H1 (cell line): ENCODE measurements around the gene PRTG. TPM values are rescaled to one million over a fixed set of nuclear protein-coding genes. Genes with fewer than 3 reads are reported as not detected.
A peak's percentile ranks its signal among the peaks of the same experiment; 100 is the strongest.

Experiments
- CTCF ChIA-PET: fragments of 300-600 bp; sonication (Branson Sonifier 250); formaldehyde crosslinking; loops from one replicate; lab custom pipeline; 2021; ENCODE audit not compliant: partially characterized antibody; lab: Charles Lee
- POLR2A ChIA-PET: fragments of 300-600 bp; sonication (Branson Sonifier 250); formaldehyde crosslinking; loops from one replicate; lab custom pipeline; 2021; ENCODE audit warnings: inconsistent platforms; ENCODE audit not compliant: partially characterized antibody; lab: Charles Lee
- DNase-seq, 2 experiments: peaks; one replicate each; pipeline versions ENCODE4 v3.0.0 to v3.0.0-alpha.2; 2010 to 2022; ENCODE audit warnings: low spot score in 2 of 2, low read depth in 1 of 2, mixed read lengths in 1 of 2
- FAIRE-seq: peaks from 2 replicates; lab custom pipeline; 2011; peaks lifted over from hg19 to GRCh38; lab: Jason Lieb, UNC
- H2AFZ ChIP-seq: 2 replicates; pipeline ENCODE4 v1.8.1; 2012; ENCODE audit warnings: low read length, inconsistent platforms
- H2AK5ac ChIP-seq: 2 replicates; pipeline ENCODE4 v1.6.1; 2013; ENCODE audit warnings: low read depth, low read length
- H2BK120ac ChIP-seq: replicated peaks from 2 replicates; pipeline ENCODE3; 2013; ENCODE audit warnings: low read depth, low read length, inconsistent platforms
- H2BK12ac ChIP-seq: 2 replicates; pipeline ENCODE4 v1.6.1; 2013; ENCODE audit warnings: low read depth, low read length
- H2BK15ac ChIP-seq: 2 replicates; pipeline ENCODE4 v1.6.1; 2013; ENCODE audit warnings: low read length
- H2BK20ac ChIP-seq: 2 replicates; pipeline ENCODE4 v1.6.1; 2013; ENCODE audit warnings: low read length
- H2BK5ac ChIP-seq: 2 replicates; pipeline ENCODE4 v1.6.1; 2013; ENCODE audit warnings: low read depth, low read length
- H3K14ac ChIP-seq: 2 replicates; pipeline ENCODE4 v1.6.1; 2013; ENCODE audit warnings: inconsistent platforms; ENCODE audit not compliant: insufficient read length
- H3K18ac ChIP-seq: 2 replicates; pipeline ENCODE4 v1.6.1; 2013; ENCODE audit warnings: low read length; ENCODE audit errors: extremely low read depth
- H3K23ac ChIP-seq: 2 replicates; pipeline ENCODE4 v1.6.1; 2013; ENCODE audit warnings: inconsistent platforms; ENCODE audit not compliant: insufficient read length
- H3K23me2 ChIP-seq: 2 replicates; pipeline ENCODE4 v1.6.1; 2013; ENCODE audit warnings: low read depth, low read length
- H3K27ac ChIP-seq: 2 replicates; pipeline ENCODE4 v1.6.1; 2011; ENCODE audit warnings: low read depth, low read length, inconsistent platforms
- H3K27me3 ChIP-seq, 4 experiments: replicated peaks in 1 of 4; 1 replicate in 1 of 4; 2 replicates in 3 of 4; pipeline versions ENCODE4 v1.6.1 to v1.8.1; 2011 to 2013; ENCODE audit warnings: low read length in 3 of 4, mild to moderate bottlenecking in 3 of 4, inconsistent platforms in 2 of 4, mixed read lengths in 2 of 4, moderate library complexity in 1 of 4; ENCODE audit not compliant: control insufficient read depth in 3 of 4, insufficient read depth in 3 of 4; ENCODE audit errors: extremely low read depth in 1 of 4
- H3K36me3 ChIP-seq, 4 experiments: 2 replicates each; pipeline versions ENCODE4 v1.6.1 to v1.8.1; 2011 to 2013; ENCODE audit warnings: mild to moderate bottlenecking in 4 of 4, low read length in 3 of 4, moderate library complexity in 2 of 4, control low read depth in 1 of 4, inconsistent platforms in 1 of 4; ENCODE audit not compliant: insufficient read depth in 4 of 4, control insufficient read depth in 2 of 4
- H3K4ac ChIP-seq: replicated peaks from 2 replicates; pipeline ENCODE3; 2013; ENCODE audit warnings: low read length, low read depth, mixed read lengths, inconsistent platforms; ENCODE audit not compliant: insufficient read length
- H3K4me1 ChIP-seq, 4 experiments: replicated peaks in 1 of 4; 1 replicate in 1 of 4; 2 replicates in 3 of 4; pipeline versions ENCODE4 v1.6.1 to v1.8.1; 2011 to 2013; ENCODE audit warnings: low read length in 3 of 4, inconsistent platforms in 2 of 4, mixed read lengths in 1 of 4; ENCODE audit not compliant: insufficient read depth in 4 of 4, control insufficient read depth in 3 of 4
- H3K4me2 ChIP-seq, 2 experiments: 2 replicates each; pipeline versions ENCODE4 v1.6.1 to v1.8.1; 2011 to 2013; ENCODE audit warnings: low read depth in 2 of 2, low read length in 2 of 2, control low read depth in 1 of 2, inconsistent platforms in 1 of 2, mild to moderate bottlenecking in 1 of 2; ENCODE audit not compliant: insufficient read depth in 1 of 2
- H3K4me3 ChIP-seq, 4 experiments: fragments of 200-600, 300-600 bp in 1 of 4; sonication (generic), shearing (Covaris generic), sonication (Bioruptor Twin) in 1 of 4; 2 replicates each; pipeline versions ENCODE4 v1.5.1 to v1.8.1; 2011 to 2016; ENCODE audit warnings: low read length in 4 of 4, low read depth in 3 of 4, control low read depth in 2 of 4, inconsistent platforms in 2 of 4, mild to moderate bottlenecking in 2 of 4, mixed read lengths in 1 of 4, moderate library complexity in 1 of 4; ENCODE audit not compliant: insufficient read depth in 2 of 4; ENCODE audit errors: extremely low read depth in 1 of 4
- H3K56ac ChIP-seq: replicated peaks from 2 replicates; pipeline ENCODE3; 2013; ENCODE audit warnings: low read depth, mild to moderate bottlenecking, mixed read lengths, low read length, inconsistent platforms; ENCODE audit not compliant: insufficient read length
- H3K79me1 ChIP-seq: 2 replicates; pipeline ENCODE4 v1.6.1; 2013; ENCODE audit warnings: low read depth, low read length, control low read depth
- H3K79me2 ChIP-seq, 2 experiments: 2 replicates each; pipeline versions ENCODE4 v1.6.1 to v1.8.1; 2012 to 2013; ENCODE audit warnings: low read length in 2 of 2, mild to moderate bottlenecking in 2 of 2, inconsistent platforms in 1 of 2; ENCODE audit not compliant: insufficient read depth in 2 of 2, control insufficient read depth in 1 of 2
- H3K9ac ChIP-seq, 4 experiments: replicated peaks in 1 of 4; 1 replicate in 1 of 4; 2 replicates in 3 of 4; pipeline versions ENCODE4 v1.6.1 to v1.8.1; 2011 to 2013; ENCODE audit warnings: low read depth in 3 of 4, low read length in 3 of 4, control low read depth in 2 of 4, mild to moderate bottlenecking in 2 of 4, moderate library complexity in 2 of 4, inconsistent platforms in 1 of 4; ENCODE audit errors: extremely low read depth in 1 of 4
- H3K9me3 ChIP-seq, 2 experiments: 2 replicates each; pipeline versions ENCODE4 v1.6.1 to v1.8.1; 2012 to 2013; ENCODE audit warnings: mild to moderate bottlenecking in 2 of 2, moderate library complexity in 2 of 2, control low read depth in 1 of 2, inconsistent platforms in 1 of 2, low read depth in 1 of 2, low read length in 1 of 2, mixed read lengths in 1 of 2; ENCODE audit not compliant: insufficient read depth in 2 of 2
- H4K20me1 ChIP-seq, 2 experiments: replicated peaks in 1 of 2; 2 replicates each; pipeline versions ENCODE3 to v1.8.1; 2011 to 2013; ENCODE audit warnings: inconsistent platforms in 2 of 2, low read length in 2 of 2, mild to moderate bottlenecking in 1 of 2; ENCODE audit not compliant: insufficient read depth in 2 of 2, control insufficient read depth in 1 of 2
- H4K5ac ChIP-seq: 2 replicates; pipeline ENCODE4 v1.6.1; 2013; ENCODE audit warnings: low read length, low read depth, mixed read lengths, inconsistent platforms; ENCODE audit not compliant: insufficient read length
- H4K8ac ChIP-seq: 2 replicates; pipeline ENCODE4 v1.8.0; 2013; ENCODE audit warnings: mild to moderate bottlenecking, moderate library complexity, low read length, inconsistent platforms; ENCODE audit not compliant: insufficient read depth; ENCODE audit errors: extremely low read depth
- H4K91ac ChIP-seq: replicated peaks from 2 replicates; pipeline ENCODE3; 2013; ENCODE audit warnings: low read length, mixed read lengths, inconsistent platforms; ENCODE audit not compliant: insufficient read length
- FOSL1 ChIP-seq: IDR thresholded peaks from 2 replicates; pipeline ENCODE4 v1.6.1; 2011; ENCODE audit warnings: mild to moderate bottlenecking, low read depth, low read length, moderate library complexity; ENCODE audit not compliant: insufficient read depth
- RNF2 ChIP-seq: fragments of 200-900, 300-1000 bp; sonication (generic); IDR thresholded peaks from 2 replicates; pipeline ENCODE4 v1.7.1; 2016; ENCODE audit warnings: borderline replicate concordance, low read depth, mild to moderate bottlenecking, antibody characterized with exemption, low read length; ENCODE audit not compliant: poor library complexity, severe bottlenecking; ENCODE audit errors: missing control alignments
- YY1 ChIP-seq: IDR thresholded peaks from 2 replicates; pipeline ENCODE4 v1.6.1; 2011; ENCODE audit warnings: low read depth, mild to moderate bottlenecking, low read length
- WGBS, 2 experiments: shearing (Covaris generic) in 1 of 2; methylation state at CpG; one replicate each; pipeline versions ENCODE4 v1.1.6 to v1.1.7; 2013 to 2015; ENCODE audit warnings: low lambda C conversion rate in 2 of 2, mixed read lengths in 2 of 2, inconsistent platforms in 1 of 2, low coverage in 1 of 2, missing lambda C conversion rate in 1 of 2; ENCODE audit not compliant: insufficient replicate concordance in 2 of 2, insufficient coverage in 1 of 2, insufficient read length in 1 of 2; ENCODE audit errors: extremely low coverage in 1 of 2, missing lambda C conversion rate in 1 of 2; 5-methylcytosine and 5-hydroxymethylcytosine counted together
- polyA plus RNA-seq, 7 experiments: library from polyadenylated mRNA; depleted of rRNA in 3 of 7; stranded (reverse) in 5 of 7; unstranded in 2 of 7; fragments of >200 nt in 5 of 7; fragments of 200-250 nt in 2 of 7; gene quantifications; 1 replicate in 5 of 7; 2 replicates in 1 of 7; 4 replicates in 1 of 7; pipeline versions ENCODE4 v1.2.1 to v1.2.3, GENCODE V29; 2011 to 2013; ENCODE audit warnings: missing spikeins in 2 of 7, mixed read lengths in 2 of 7
- total RNA-seq: library from RNA; stranded (reverse); fragmentation: NEBNext Ultra II Directional; extraction: Animal tissue kit (Norgen Biotek cat#: 25700); gene quantifications from 2 replicates; pipeline ENCODE4 v1.2.1, GENCODE V29; 2021

PRTG gene
- total and polyA plus RNA-seq, 2 of the 8 experiments (the other 6 are each of a cell fraction or from before 2014, with no cell fraction given), result 3.1 to 3.2 TPM

- no peak overlapping the region for H2BK20ac ChIP-seq
- peaks cover 0 to 5% (median 2%) of the 10 kb centered on the region in 4 experiments; a peak in 4 of 7 replicates for H3K4me1 ChIP-seq
- 14% methylated on average over 21 of the region's 21 CpGs; no CpG with 5 or more reads in 1 of the 2 experiments for WGBS, 2 experiments
- H3K23ac ChIP-seq, result no peak overlapping the region
- no peak overlapping the region for H2AFZ ChIP-seq
- no peaks in the 10 kb centered on the region for H3K79me1 ChIP-seq
- CTCF ChIA-PET, result interaction anchor here (0.6 to 2.1 kb wide), 3 partner anchors 15 to 91 kb away, joined by 3 to 4 read pairs (median 4); no protein-coding TSS in a partner anchor
- H4K5ac ChIP-seq, result no peak overlapping the region
- no peak overlapping the region for H2BK120ac ChIP-seq
- H3K18ac ChIP-seq, result no peak overlapping the region
- TF ChIP-seq YY1, result 0 out of 2 replicates have a peak, but pooled peaks have one; percentile 30
- TF ChIP-seq FOSL1, result no peak
- peak; percentile 61 for TF ChIP-seq RNF2
- no peaks in the 10 kb centered on the region for H3K79me2 ChIP-seq
- peak overlapping the region; percentile 57 to 89 for H3K4me2 ChIP-seq
- FAIRE-seq, result no peak
- no peak overlapping the region for H3K56ac ChIP-seq
- DNase-seq, result no peak
- no peak overlapping the region for H2BK15ac ChIP-seq
- no peak overlapping the region for H3K9ac ChIP-seq
- no peak overlapping the region for H3K14ac ChIP-seq
- H3K27ac ChIP-seq, result no peak overlapping the region
- no peak overlapping the region for H2BK12ac ChIP-seq
- peak overlapping the region; percentile 34 to 78 (median 52); a peak in 4 of 8 replicates for H3K4me3 ChIP-seq
- POLR2A ChIA-PET, result no interaction called here
- H2BK5ac ChIP-seq, result no peak overlapping the region
- H3K9me3 ChIP-seq, result no peaks in the 10 kb centered on the region
- no peak overlapping the region for H2AK5ac ChIP-seq
- peaks cover 12 to 22% of the 10 kb centered on the region in 2 experiments for H4K20me1 ChIP-seq
- H4K8ac ChIP-seq, result no peak overlapping the region
- peaks cover 5% of the 10 kb centered on the region; the same call in 1 of the 2 replicates for H3K23me2 ChIP-seq
- H3K4ac ChIP-seq, result no peak overlapping the region
- H3K36me3 ChIP-seq, result peaks cover 0 to 3% (median 0%) of the 10 kb centered on the region in 4 experiments; a peak in 1 of 8 replicates
- H4K91ac ChIP-seq, result no peak overlapping the region
- peaks cover 71 to 97% (median 91%) of the 10 kb centered on the region in 4 experiments for H3K27me3 ChIP-seq
Measured at GRCh38 chr15:55740981-55741832, 1.7 kb downstream of the PRTG start.
